Measurements from ENCODE around the gene CLSTN1. TPM values are rescaled to one million over a fixed set of nuclear protein-coding genes. Genes with fewer than 3 reads are reported as not detected.

Gene CLSTN1
- total and polyA plus RNA-seq, 8 donors, result 73.1 to 120 (median 107) TPM

DNA sequence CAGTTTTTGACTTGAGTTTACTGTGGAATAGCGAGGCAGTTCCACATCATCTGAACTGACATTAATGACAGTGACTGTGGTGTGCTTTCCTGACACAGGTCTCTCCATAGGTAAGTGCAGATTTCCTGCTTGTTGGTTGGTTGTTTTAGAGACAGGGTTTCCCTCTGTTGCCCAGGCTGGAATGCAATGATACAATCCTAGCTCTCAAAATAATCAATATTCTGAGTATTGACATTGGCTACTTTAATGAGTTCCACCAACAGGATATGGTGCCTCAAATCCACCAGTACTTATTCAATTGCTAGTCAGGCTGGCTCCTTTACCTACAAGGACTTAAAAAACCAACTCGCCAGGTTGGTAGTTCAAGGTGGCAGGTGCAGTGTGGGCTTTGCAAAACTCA lies 63.8 kb downstream of the CLSTN1 start:
- H3K4me1 ChIP-seq, result peaks cover 8% of the 10 kb centered on the region in 2 donors
- intact Hi-C loops (cut with DNase I), result no loop called here
- no peaks in the 10 kb centered on the region for H3K9me3 ChIP-seq
- H3K27me3 ChIP-seq, result no peaks in the 10 kb centered on the region
- no peaks in the 10 kb centered on the region for H3K36me3 ChIP-seq
- H3K27ac ChIP-seq, result no peak overlapping the region
- no peak for DNase-seq
- no peak for ATAC-seq
- H3K4me3 ChIP-seq, result no peak overlapping the region
- TF ChIP-seq, protein P1, sequence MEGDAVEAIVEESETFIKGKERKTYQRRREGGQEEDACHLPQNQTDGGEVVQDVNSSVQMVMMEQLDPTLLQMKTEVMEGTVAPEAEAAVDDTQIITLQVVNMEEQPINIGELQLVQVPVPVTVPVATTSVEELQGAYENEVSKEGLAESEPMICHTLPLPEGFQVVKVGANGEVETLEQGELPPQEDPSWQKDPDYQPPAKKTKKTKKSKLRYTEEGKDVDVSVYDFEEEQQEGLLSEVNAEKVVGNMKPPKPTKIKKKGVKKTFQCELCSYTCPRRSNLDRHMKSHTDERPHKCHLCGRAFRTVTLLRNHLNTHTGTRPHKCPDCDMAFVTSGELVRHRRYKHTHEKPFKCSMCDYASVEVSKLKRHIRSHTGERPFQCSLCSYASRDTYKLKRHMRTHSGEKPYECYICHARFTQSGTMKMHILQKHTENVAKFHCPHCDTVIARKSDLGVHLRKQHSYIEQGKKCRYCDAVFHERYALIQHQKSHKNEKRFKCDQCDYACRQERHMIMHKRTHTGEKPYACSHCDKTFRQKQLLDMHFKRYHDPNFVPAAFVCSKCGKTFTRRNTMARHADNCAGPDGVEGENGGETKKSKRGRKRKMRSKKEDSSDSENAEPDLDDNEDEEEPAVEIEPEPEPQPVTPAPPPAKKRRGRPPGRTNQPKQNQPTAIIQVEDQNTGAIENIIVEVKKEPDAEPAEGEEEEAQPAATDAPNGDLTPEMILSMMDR (IDR thresholded peaks at IDR 0.05), result no peak

DNA sequence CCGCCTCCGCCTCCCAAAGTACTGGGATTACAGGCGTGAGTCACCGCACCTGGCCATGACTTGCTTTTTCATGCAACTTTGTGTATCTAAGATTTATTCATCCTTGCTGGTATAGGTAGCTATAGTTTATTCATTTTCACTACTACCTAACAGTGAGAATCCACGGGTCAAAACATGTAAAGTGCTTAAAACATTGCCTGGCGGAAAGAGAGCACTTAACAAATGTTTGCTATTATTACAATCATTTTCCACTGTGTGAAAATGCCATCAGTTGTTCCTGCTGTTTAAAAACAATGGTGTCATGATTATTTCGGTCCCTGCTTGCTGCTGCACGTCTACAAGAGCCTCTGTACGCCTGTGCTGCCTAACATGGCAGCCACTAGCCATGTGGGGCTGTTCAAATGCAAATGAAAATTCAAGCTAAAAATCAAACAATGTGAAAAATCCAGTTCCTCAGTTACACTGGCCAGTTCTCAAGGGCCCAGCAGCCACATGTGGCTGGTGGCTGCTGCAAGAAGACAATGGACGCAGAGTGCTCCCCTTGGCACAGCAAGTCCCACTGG lies 65.1 kb downstream of the CLSTN1 start:
- ATAC-seq (no peak), DNase-seq (no peak)
- no peak overlapping the region for H3K27ac ChIP-seq
- no peak overlapping the region for H3K4me3 ChIP-seq
- TF ChIP-seq, protein P1 (IDR thresholded peaks at IDR 0.05), result no peak
- intact Hi-C loops (cut with DNase I), result no loop called here
- no peaks in the 10 kb centered on the region for H3K9me3 ChIP-seq
- H3K36me3 ChIP-seq, result peaks cover 0 to 11% of the 10 kb centered on the region in 2 donors
- H3K27me3 ChIP-seq, result no peaks in the 10 kb centered on the region
- H3K4me1 ChIP-seq, result peaks cover 8% of the 10 kb centered on the region in 2 donors

DNA sequence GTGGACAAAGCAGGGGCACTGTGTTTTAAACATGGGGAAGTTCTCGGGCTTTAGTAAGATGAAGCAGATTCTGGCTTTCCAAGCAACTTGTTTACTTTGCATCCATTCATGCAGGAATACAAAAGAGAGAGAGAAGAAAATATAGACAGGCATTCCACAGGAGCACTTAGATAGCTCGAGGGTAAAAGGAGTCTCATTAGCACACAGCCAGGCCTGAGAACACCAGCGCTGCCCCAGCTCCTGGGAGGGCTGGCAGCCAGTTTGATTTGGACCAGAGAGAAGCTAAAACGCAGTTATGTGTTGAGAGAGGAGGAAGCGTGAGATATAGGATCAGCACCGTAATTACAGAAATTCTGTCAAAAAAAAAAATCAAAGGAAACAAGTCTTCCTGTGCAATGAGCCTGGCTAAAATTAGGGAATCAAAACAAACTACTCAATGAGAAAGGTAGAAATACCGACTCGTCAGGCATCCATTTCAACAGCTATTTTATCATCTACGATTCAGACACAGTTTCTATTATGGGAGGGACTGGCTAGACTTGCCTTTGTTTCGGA lies 68.2 kb downstream of the CLSTN1 start:
- Histone ChIP-seq H3K36me3 (peaks cover 0 to 36% of the 10 kb centered on the region in 2 donors), H3K4me1 (peaks cover 8% of the 10 kb centered on the region in 2 donors), H3K4me3 (no peak overlapping the region), H3K9me3 (no peaks in the 10 kb centered on the region), H3K27me3 (no peaks in the 10 kb centered on the region), H3K27ac (no peak overlapping the region)
- TF ChIP-seq, protein P1 (IDR thresholded peaks at IDR 0.05), result no peak
- DNase-seq (no peak), ATAC-seq (no peak)
- intact Hi-C loops (cut with DNase I), result no loop called here

DNA sequence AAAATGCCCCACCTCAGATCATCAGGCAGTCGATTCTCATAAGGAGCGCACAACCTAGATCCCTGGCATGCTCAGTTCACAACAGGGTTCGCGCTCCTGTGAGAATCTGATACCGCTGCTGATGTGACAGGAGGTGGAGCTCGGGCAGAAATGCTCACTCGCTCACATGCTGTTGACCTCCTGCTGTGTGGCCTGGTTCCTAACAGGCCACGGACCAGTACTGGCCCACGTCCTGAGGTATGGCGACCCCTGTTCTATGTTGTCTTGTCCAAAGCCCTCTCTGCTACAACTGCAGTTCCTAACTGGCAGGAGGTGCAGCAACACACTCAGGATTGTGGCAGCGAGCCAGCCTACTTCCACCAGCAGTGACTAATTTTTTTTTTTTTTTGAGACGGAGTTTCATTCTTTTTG lies 70.6 kb downstream of the CLSTN1 start:
- no peak for ATAC-seq
- Histone ChIP-seq H3K27ac (no peak overlapping the region), H3K4me3 (no peak overlapping the region), H3K4me1 (no peaks in the 10 kb centered on the region), H3K27me3 (no peaks in the 10 kb centered on the region), H3K9me3 (no peaks in the 10 kb centered on the region), H3K36me3 (peaks cover 0 to 59% of the 10 kb centered on the region in 2 donors)
- DNase-seq, result peak in 2 of 4 donors; percentile 12 to 41
- intact Hi-C loops (cut with DNase I), result no loop called here
- TF ChIP-seq, protein P1 (IDR thresholded peaks at IDR 0.05), result no peak

DNA sequence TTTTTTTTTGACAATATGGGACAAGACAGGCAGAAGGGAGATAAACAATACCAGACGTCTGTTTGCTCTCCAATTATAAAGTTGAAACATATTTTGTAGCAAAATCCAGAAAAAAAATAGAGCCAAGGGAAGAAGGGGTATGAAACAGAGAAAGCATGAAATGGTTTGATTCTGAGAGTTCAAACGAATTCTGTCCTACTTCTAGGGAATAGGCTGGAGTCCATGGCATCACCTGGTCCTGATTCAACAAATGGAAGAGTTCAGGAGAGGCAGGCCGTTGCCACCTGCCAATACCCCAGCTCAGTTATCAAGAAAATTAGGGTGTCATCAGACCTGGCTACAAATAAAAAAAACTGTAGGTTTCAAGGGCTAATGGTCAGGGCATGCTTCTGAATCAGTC lies 71.8 kb downstream of the CLSTN1 start:
- Histone ChIP-seq H3K9me3 (no peaks in the 10 kb centered on the region), H3K27ac (no peak overlapping the region), H3K4me3 (no peak overlapping the region), H3K36me3 (peaks cover 0 to 59% of the 10 kb centered on the region in 2 donors), H3K27me3 (no peaks in the 10 kb centered on the region), H3K4me1 (no peaks in the 10 kb centered on the region)
- TF ChIP-seq, protein P1 (IDR thresholded peaks at IDR 0.05), result no peak
- no peak for ATAC-seq
- no peak for DNase-seq
- intact Hi-C loops (cut with DNase I), result no loop called here
